H9 (cell line): ENCODE data around the gene ANKUB1. TPM values are rescaled to one million over a fixed set of nuclear protein-coding genes. Genes with fewer than 3 reads are reported as not detected.

Experiments
- DNase-seq: peaks from one replicate; pipeline ENCODE4 v3.0.0-alpha.2; 2017
- H2AFZ ChIP-seq: one replicate; pipeline ENCODE4 v1.6.1; 2013; ENCODE audit warnings: mild to moderate bottlenecking, low read length, control low read depth, moderate library complexity
- H2AK5ac ChIP-seq: 2 replicates; pipeline ENCODE4 v1.6.1; 2013; ENCODE audit warnings: low read length, control low read depth, mixed read lengths; ENCODE audit not compliant: insufficient read length
- H2BK120ac ChIP-seq: one replicate; pipeline ENCODE4 v1.6.1; 2013; ENCODE audit warnings: low read depth, mild to moderate bottlenecking, low read length, control low read depth, inconsistent platforms; ENCODE audit not compliant: poor library complexity, severe bottlenecking
- H2BK12ac ChIP-seq: 2 replicates; pipeline ENCODE4 v1.6.1; 2013; ENCODE audit warnings: low read length, control low read depth, mixed read lengths, low read depth; ENCODE audit not compliant: insufficient read length
- H2BK15ac ChIP-seq: 2 replicates; pipeline ENCODE4 v1.6.1; 2013; ENCODE audit warnings: low read depth, low read length, control low read depth
- H2BK20ac ChIP-seq: one replicate; pipeline ENCODE4 v1.6.1; 2013; ENCODE audit warnings: low read depth, mild to moderate bottlenecking, low read length, control low read depth, inconsistent platforms; ENCODE audit not compliant: poor library complexity, severe bottlenecking
- H2BK5ac ChIP-seq: 2 replicates; pipeline ENCODE4 v1.6.1; 2013; ENCODE audit warnings: low read length, control low read depth, mixed read lengths; ENCODE audit not compliant: insufficient read length
- H3K14ac ChIP-seq: 2 replicates; pipeline ENCODE4 v1.6.1; 2013; ENCODE audit warnings: low read length, control low read depth; ENCODE audit not compliant: insufficient read depth
- H3K18ac ChIP-seq: 2 replicates; pipeline ENCODE4 v1.6.1; 2013; ENCODE audit warnings: low read depth, mild to moderate bottlenecking, mixed read lengths, low read length, control low read depth; ENCODE audit not compliant: insufficient read length
- H3K23ac ChIP-seq: 2 replicates; pipeline ENCODE4 v1.6.1; 2013; ENCODE audit warnings: low read length, control low read depth, mixed read lengths, low read depth; ENCODE audit not compliant: insufficient read length
- H3K23me2 ChIP-seq: 2 replicates; pipeline ENCODE4 v1.6.1; 2013; ENCODE audit warnings: low read depth, mild to moderate bottlenecking, mixed read lengths, low read length, control low read depth; ENCODE audit not compliant: insufficient read length, poor library complexity, severe bottlenecking
- H3K27ac ChIP-seq: 2 replicates; pipeline ENCODE4 v1.5.1; 2013; ENCODE audit warnings: low read length, control low read depth, mixed read lengths, low read depth; ENCODE audit not compliant: insufficient read length
- H3K27me3 ChIP-seq: 2 replicates; pipeline ENCODE4 v1.6.1; 2013; ENCODE audit warnings: low read length, control low read depth, inconsistent platforms; ENCODE audit not compliant: insufficient read depth
- H3K4ac ChIP-seq: 2 replicates; pipeline ENCODE4 v1.6.1; 2013; ENCODE audit warnings: low read depth, mild to moderate bottlenecking, control low read depth, inconsistent platforms, low read length, moderate library complexity
- H3K4me1 ChIP-seq: 2 replicates; pipeline ENCODE4 v1.6.1; 2013; ENCODE audit warnings: low read length, control low read depth, inconsistent platforms; ENCODE audit not compliant: insufficient read depth
- H3K4me2 ChIP-seq: 2 replicates; pipeline ENCODE4 v1.6.1; 2013; ENCODE audit warnings: low read length, control low read depth, mixed read lengths; ENCODE audit not compliant: insufficient read length, insufficient read depth
- H3K56ac ChIP-seq: 2 replicates; pipeline ENCODE4 v1.6.1; 2013; ENCODE audit warnings: low read depth, mild to moderate bottlenecking, mixed read lengths, low read length, control low read depth; ENCODE audit not compliant: insufficient read length
- H3K79me1 ChIP-seq: 2 replicates; pipeline ENCODE4 v1.6.1; 2013; ENCODE audit warnings: low read depth, mild to moderate bottlenecking, moderate library complexity, low read length, control low read depth, inconsistent platforms; ENCODE audit not compliant: insufficient read depth, poor library complexity, severe bottlenecking
- H3K79me2 ChIP-seq: 2 replicates; pipeline ENCODE4 v1.6.1; 2013; ENCODE audit warnings: low read length, control low read depth, inconsistent platforms; ENCODE audit not compliant: insufficient read depth
- H3K9ac ChIP-seq: 2 replicates; pipeline ENCODE4 v1.6.1; 2013; ENCODE audit warnings: low read length, control low read depth, mixed read lengths; ENCODE audit not compliant: insufficient read length; ENCODE audit errors: extremely low read depth
- H3K9me3 ChIP-seq: one replicate; pipeline ENCODE4 v1.6.1; 2013; ENCODE audit warnings: low read depth, low read length, inconsistent platforms; ENCODE audit not compliant: control insufficient read depth
- H3T11ph ChIP-seq: one replicate; pipeline ENCODE4 v1.6.1; 2013; ENCODE audit warnings: mild to moderate bottlenecking, low read length, control low read depth, inconsistent platforms
- H4K20me1 ChIP-seq: one replicate; pipeline ENCODE4 v1.6.1; 2013; ENCODE audit not compliant: control insufficient read depth, insufficient read length, insufficient read depth
- H4K5ac ChIP-seq: 2 replicates; pipeline ENCODE4 v1.6.1; 2013; ENCODE audit warnings: low read depth, mild to moderate bottlenecking, mixed read lengths, low read length, control low read depth; ENCODE audit not compliant: insufficient read length
- H4K8ac ChIP-seq: replicated peaks from 2 replicates; pipeline ENCODE4 v1.6.1; 2013; ENCODE audit warnings: low read length, control low read depth, mixed read lengths, low read depth; ENCODE audit not compliant: insufficient read length
- H4K91ac ChIP-seq: 2 replicates; pipeline ENCODE4 v1.6.1; 2013; ENCODE audit warnings: low read depth, mild to moderate bottlenecking, moderate library complexity, mixed read lengths, low read length, control low read depth; ENCODE audit not compliant: insufficient read length
- H3K27ac Mint-ChIP-seq, 3 experiments: 2 replicates in 2 of 3; 3 replicates in 1 of 3; pipeline ENCODE4 v1.8.0; 2020 to 2021; ENCODE audit warnings: mixed read lengths in 3 of 3, mild to moderate bottlenecking in 1 of 3, moderate library complexity in 1 of 3
- H3K27me3 Mint-ChIP-seq: 2 replicates; pipeline ENCODE4 v1.8.0; 2021; ENCODE audit warnings: low read depth, mild to moderate bottlenecking, moderate library complexity, mixed read lengths
- H3K36me3 Mint-ChIP-seq, 3 experiments: 2 replicates in 2 of 3; 3 replicates in 1 of 3; pipeline ENCODE4 v1.8.0; 2020 to 2021; ENCODE audit warnings: low read depth in 3 of 3, mixed read lengths in 3 of 3; ENCODE audit not compliant: insufficient read depth in 1 of 3
- H3K4me1 Mint-ChIP-seq, 2 experiments: 2 replicates each; pipeline ENCODE4 v1.8.0; 2020; ENCODE audit warnings: mixed read lengths in 2 of 2
- H3K4me3 Mint-ChIP-seq, 2 experiments: 2 replicates in 1 of 2; 3 replicates in 1 of 2; pipeline ENCODE4 v1.8.0; 2020 to 2021; ENCODE audit warnings: mild to moderate bottlenecking in 2 of 2, mixed read lengths in 2 of 2, moderate library complexity in 1 of 2
- H3K9me3 Mint-ChIP-seq, 2 experiments: 2 replicates in 1 of 2; 3 replicates in 1 of 2; pipeline ENCODE4 v1.8.0; 2020; ENCODE audit warnings: mild to moderate bottlenecking in 2 of 2, mixed read lengths in 2 of 2, moderate library complexity in 1 of 2
- WGBS: extraction: QIAGEN DNeasy Blood & Tissue Kit; methylation state at CpG from one replicate; pipeline ENCODE4 v1.1.7; 2013; ENCODE audit warnings: missing lambda C conversion rate, low lambda C conversion rate, mixed read lengths; ENCODE audit not compliant: insufficient read length; ENCODE audit errors: extremely low coverage; 5-methylcytosine and 5-hydroxymethylcytosine counted together
- total RNA-seq: library from RNA; stranded (reverse); gene quantifications from 2 replicates; pipeline ENCODE4 v1.2.1, GENCODE V29; 2021
- TF ChIP-seq, protein P1 (sequence below): fragments of 200-600 bp; sonication (generic); conservative IDR thresholded peaks from 3 replicates; pipeline ENCODE4 v1.8.0; 2021; ENCODE audit warnings: antibody characterized with exemption, mild to moderate bottlenecking

The ANKUB1 gene
- total RNA-seq, 1 experiment from 2014 or later, result not detected

DNA sequence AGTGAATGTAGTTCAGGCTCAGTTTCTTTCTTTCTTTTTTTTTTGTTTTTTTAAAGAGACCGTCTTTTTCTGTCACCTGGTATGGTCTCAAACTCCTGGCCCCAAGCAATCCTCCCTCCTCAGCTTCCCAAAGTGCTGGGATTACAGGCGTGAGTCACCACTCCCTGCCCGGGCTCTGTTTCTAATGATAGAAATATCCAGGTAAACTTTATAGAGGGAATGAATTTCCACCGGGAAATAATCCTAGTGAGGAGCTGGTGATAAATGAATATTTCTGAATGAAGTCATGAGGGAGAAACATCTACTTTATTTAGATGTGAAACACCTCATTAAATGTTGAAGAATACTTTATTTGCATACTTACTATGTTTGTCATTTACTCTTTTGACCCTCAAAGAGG, 27.8 kb upstream of the ANKUB1 start:
- Histone ChIP-seq H3K4me2 (no peak overlapping the region), H3K18ac (no peak overlapping the region), H3K27ac (no peak overlapping the region), H3K14ac (no peak overlapping the region), H3K9ac (no peak overlapping the region), H3K27me3 (no peaks in the 10 kb centered on the region), H3K23me2 (no peaks in the 10 kb centered on the region), H3K56ac (no peak overlapping the region), H2BK120ac (no peak overlapping the region), H3K79me2 (peaks cover 32% of the 10 kb centered on the region; the same call in 1 of the 2 replicates), H2AK5ac (no peak overlapping the region), H2BK20ac (no peak overlapping the region), H2BK12ac (no peak overlapping the region), H2BK5ac (no peak overlapping the region), H4K8ac (no peak overlapping the region), H3K4ac (no peak overlapping the region), H3K23ac (no peak overlapping the region), H4K20me1 (no peaks in the 10 kb centered on the region), H3K79me1 (peaks cover 3% of the 10 kb centered on the region), H3K9me3 (no peaks in the 10 kb centered on the region), H2BK15ac (no peak overlapping the region), H4K5ac (no peak overlapping the region), H3K4me1 (no peaks in the 10 kb centered on the region), H4K91ac (no peak overlapping the region), H2AFZ (no peak overlapping the region), H3T11ph (no peak overlapping the region)
- Mint-ChIP-seq H3K36me3 (peaks cover 5 to 27% (median 18%) of the 10 kb centered on the region in 3 experiments; a peak in 6 of 7 replicates), H3K4me3 (no peak overlapping the region), H3K27me3 (no peaks in the 10 kb centered on the region), H3K4me1 (peaks cover 22 to 23% of the 10 kb centered on the region in 2 experiments), H3K9me3 (peaks cover 6 to 12% of the 10 kb centered on the region in 2 experiments; a peak in 3 of 5 replicates), H3K27ac (no peak overlapping the region)
- no peak for DNase-seq
- no CpG with 5 or more reads among the region's 4 CpGs for WGBS
- TF ChIP-seq, protein P1, sequence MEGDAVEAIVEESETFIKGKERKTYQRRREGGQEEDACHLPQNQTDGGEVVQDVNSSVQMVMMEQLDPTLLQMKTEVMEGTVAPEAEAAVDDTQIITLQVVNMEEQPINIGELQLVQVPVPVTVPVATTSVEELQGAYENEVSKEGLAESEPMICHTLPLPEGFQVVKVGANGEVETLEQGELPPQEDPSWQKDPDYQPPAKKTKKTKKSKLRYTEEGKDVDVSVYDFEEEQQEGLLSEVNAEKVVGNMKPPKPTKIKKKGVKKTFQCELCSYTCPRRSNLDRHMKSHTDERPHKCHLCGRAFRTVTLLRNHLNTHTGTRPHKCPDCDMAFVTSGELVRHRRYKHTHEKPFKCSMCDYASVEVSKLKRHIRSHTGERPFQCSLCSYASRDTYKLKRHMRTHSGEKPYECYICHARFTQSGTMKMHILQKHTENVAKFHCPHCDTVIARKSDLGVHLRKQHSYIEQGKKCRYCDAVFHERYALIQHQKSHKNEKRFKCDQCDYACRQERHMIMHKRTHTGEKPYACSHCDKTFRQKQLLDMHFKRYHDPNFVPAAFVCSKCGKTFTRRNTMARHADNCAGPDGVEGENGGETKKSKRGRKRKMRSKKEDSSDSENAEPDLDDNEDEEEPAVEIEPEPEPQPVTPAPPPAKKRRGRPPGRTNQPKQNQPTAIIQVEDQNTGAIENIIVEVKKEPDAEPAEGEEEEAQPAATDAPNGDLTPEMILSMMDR, result no peak
